ENCODE results near the gene PDC.
A peak's percentile ranks its signal among the peaks of the same experiment; 100 is the strongest.

Gene PDC

GRCh38 chr1:186461014-186461413 lies at the start of gene PDC:
TSS of gene PDC (minus strand) at chr1:186461114. CDS start at chr1:186449459, 11,655 bp downstream.
- DNase-seq = no peak

- DNase-seq = no peak
These were observed 42.3 kb upstream of the PDC start for GRCh38 chr1:186503190-186503589.

GRCh38 chr1:186502087-186502486 lies 41.2 kb upstream of the PDC start:
- no peak for DNase-seq

GRCh38 chr1:186500804-186501203 lies 39.9 kb upstream of the PDC start:
- DNase-seq = no peak

- DNase-seq = no peak
These were observed 38.7 kb upstream of the PDC start for GRCh38 chr1:186499571-186499970.

GRCh38 chr1:186498695-186499389 lies 37.9 kb upstream of the PDC start:
- DNase-seq = no peak

- DNase-seq = no peak
These were observed 37.2 kb upstream of the PDC start for GRCh38 chr1:186498071-186498470.

- DNase-seq = no peak
These were observed 36.7 kb upstream of the PDC start for GRCh38 chr1:186497651-186498050.

GRCh38 chr1:186496171-186496851 lies 35.4 kb upstream of the PDC start:
- no peak for DNase-seq

GRCh38 chr1:186494832-186495271 lies 33.9 kb upstream of the PDC start:
- DNase-seq = no peak

GRCh38 chr1:186492531-186493291 lies 31.8 kb upstream of the PDC start:
- no peak for DNase-seq

GRCh38 chr1:186491336-186491735 lies 30.4 kb upstream of the PDC start:
- no peak for DNase-seq

- DNase-seq = no peak
These were observed 26.2 kb upstream of the PDC start for GRCh38 chr1:186487163-186487562.

- DNase-seq = no peak
These were observed 25.1 kb upstream of the PDC start for GRCh38 chr1:186486061-186486460.

GRCh38 chr1:186483561-186483960 lies 22.6 kb upstream of the PDC start:
- no peak for DNase-seq

GRCh38 chr1:186482661-186483255 lies 21.8 kb upstream of the PDC start:
- peak; percentile 33 to 34 for DNase-seq

GRCh38 chr1:186481303-186481888 lies 20.5 kb upstream of the PDC start:
- no peak for DNase-seq

GRCh38 chr1:186479162-186479561 lies 18.2 kb upstream of the PDC start:
- DNase-seq = no peak

- no peak for DNase-seq
These were observed 15.5 kb upstream of the PDC start for GRCh38 chr1:186476264-186477040.

- no peak for DNase-seq
These were observed 13.3 kb upstream of the PDC start for GRCh38 chr1:186474208-186474607.

GRCh38 chr1:186473047-186473446 lies 12.1 kb upstream of the PDC start:
- DNase-seq = no peak

- DNase-seq = no peak
These were observed 5.0 kb upstream of the PDC start for GRCh38 chr1:186465946-186466345.
